Right lobe of liver (tissue), 6 donors: ENCODE data around the gene CELF4. TPM values are rescaled to one million over a fixed set of nuclear protein-coding genes. Genes with fewer than 3 reads are reported as not detected.

Experiments used
- ATAC-seq, 4 donors: fragments of 200-7000 bp; cut with Tn5 transposase; one replicate each; pipeline ENCODE4 v1.9.1; 2020; ENCODE audit warnings: mild to moderate bottlenecking in 4 of 4, moderate library complexity in 4 of 4
- DNase-seq, 3 donors: peaks; one replicate each; pipeline ENCODE4 v3.0.0-alpha.2; 2020
- H3K27ac ChIP-seq, 3 donors: fragments of 200-600 bp; one replicate each; pipeline ENCODE4 v1.8.0; 2022
- H3K27me3 ChIP-seq, 2 donors: fragments of 200-600 bp; one replicate each; pipeline ENCODE4 v1.8.0; 2022
- H3K36me3 ChIP-seq, 4 donors: fragments of 200-600 bp; sonication (generic) in 1 of 4; one replicate each; pipeline versions ENCODE4 v1.5.1 to v1.8.0; 2017 to 2022; ENCODE audit warnings: control low read depth in 1 of 4
- H3K4me1 ChIP-seq, 4 donors: fragments of 200-600 bp; sonication (generic) in 1 of 4; one replicate each; pipeline versions ENCODE4 v1.5.1 to v1.8.0; 2017 to 2022; ENCODE audit warnings: control low read depth in 1 of 4
- H3K4me3 ChIP-seq, 3 donors: fragments of 200-600 bp; one replicate each; pipeline ENCODE4 v1.8.0; 2022
- H3K9me3 ChIP-seq, 4 donors: fragments of 200-600 bp; sonication (generic) in 1 of 4; one replicate each; pipeline versions ENCODE4 v1.5.1 to v1.8.0; 2017 to 2022; ENCODE audit warnings: control low read depth in 1 of 4
- POLR2A ChIP-seq: fragments of 450-650 bp; IDR thresholded peaks from one replicate; pipeline ENCODE4 v1.6.1; 2017; ENCODE audit warnings: antibody characterized with exemption, mild to moderate bottlenecking
- WGBS: methylation state at CpG from one replicate; pipeline ENCODE4 v1.1.6; 2018; ENCODE audit warnings: low coverage, low lambda C conversion rate; ENCODE audit not compliant: insufficient coverage; ENCODE audit errors: missing lambda C conversion rate; 5-methylcytosine and 5-hydroxymethylcytosine counted together
- intact Hi-C, 2 donors: fragments of 100-400 bp; cut with DNase I; formaldehyde crosslinking; loops; one replicate each; pipeline versions ENCODE4 v1.11.2 to v1.14.1; 2022
- total RNA-seq, 6 experiments: library from RNA; depleted of rRNA in 2 of 6; stranded (reverse); fragments of >200 nt in 2 of 6; fragmentation: NEBNext Ultra II Directional in 3 of 6; extraction: Animal tissue kit (Norgen Biotek cat#: 25700) in 3 of 6; gene quantifications; one replicate each; pipeline versions ENCODE4 v1.1.0 to v1.2.4, GENCODE V29; 2016 to 2023
- TF ChIP-seq, protein P1 (sequence below), 4 donors: fragments of 200-600 bp in 3 of 4; fragments of 450-650 bp in 1 of 4; IDR thresholded peaks; one replicate each; pipeline versions ENCODE4 v1.5.1 to v1.8.0; 2016 to 2022; ENCODE audit warnings: antibody characterized with exemption in 4 of 4, mild to moderate bottlenecking in 2 of 4
- donor health status: DM: no; HTN: yes; CAD: no.
- donor health status: DM: no; HTN: no; CAD: no.
- donor health status: DM: no; HTN: no; CAD: no.
- donor health status: DM: no; HTN: yes; CAD: no.
- donor health status: DM: no; HTN: yes; CAD: no.

Gene CELF4
- total RNA-seq, 6 experiments from 2014 or later: 0.06 TPM; not detected in 5

DNA sequence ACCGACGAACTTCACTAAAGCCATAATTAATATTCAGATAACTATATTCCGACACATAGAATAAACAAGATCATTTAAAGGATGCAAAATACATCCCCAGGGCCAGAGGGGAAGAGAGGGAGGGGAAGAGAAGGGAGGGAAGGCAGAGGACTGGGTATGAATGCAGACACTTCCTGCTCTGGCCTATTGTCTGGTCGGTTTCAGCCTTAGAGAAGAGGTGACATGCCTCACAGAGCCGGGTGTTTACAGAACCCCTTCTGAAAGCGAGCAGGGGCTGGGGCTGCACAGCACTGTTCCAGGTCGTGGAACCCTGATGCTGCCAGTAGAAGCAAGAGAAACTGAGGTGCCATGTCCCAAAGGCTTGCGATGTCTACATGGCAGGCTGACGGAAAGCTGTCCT, 31.0 kb downstream of the CELF4 start:
- no peak for TF ChIP-seq POLR2A
- TF ChIP-seq, protein P1, sequence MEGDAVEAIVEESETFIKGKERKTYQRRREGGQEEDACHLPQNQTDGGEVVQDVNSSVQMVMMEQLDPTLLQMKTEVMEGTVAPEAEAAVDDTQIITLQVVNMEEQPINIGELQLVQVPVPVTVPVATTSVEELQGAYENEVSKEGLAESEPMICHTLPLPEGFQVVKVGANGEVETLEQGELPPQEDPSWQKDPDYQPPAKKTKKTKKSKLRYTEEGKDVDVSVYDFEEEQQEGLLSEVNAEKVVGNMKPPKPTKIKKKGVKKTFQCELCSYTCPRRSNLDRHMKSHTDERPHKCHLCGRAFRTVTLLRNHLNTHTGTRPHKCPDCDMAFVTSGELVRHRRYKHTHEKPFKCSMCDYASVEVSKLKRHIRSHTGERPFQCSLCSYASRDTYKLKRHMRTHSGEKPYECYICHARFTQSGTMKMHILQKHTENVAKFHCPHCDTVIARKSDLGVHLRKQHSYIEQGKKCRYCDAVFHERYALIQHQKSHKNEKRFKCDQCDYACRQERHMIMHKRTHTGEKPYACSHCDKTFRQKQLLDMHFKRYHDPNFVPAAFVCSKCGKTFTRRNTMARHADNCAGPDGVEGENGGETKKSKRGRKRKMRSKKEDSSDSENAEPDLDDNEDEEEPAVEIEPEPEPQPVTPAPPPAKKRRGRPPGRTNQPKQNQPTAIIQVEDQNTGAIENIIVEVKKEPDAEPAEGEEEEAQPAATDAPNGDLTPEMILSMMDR (IDR thresholded peaks at IDR 0.05): no peak
- intact Hi-C loops: loop anchor here (5.0 to 10.0 kb wide), 3 partner anchors 50 to 147 kb away; no protein-coding TSS in a partner anchor
- Histone ChIP-seq H3K27ac (no peak overlapping the region), H3K27me3 (peaks cover 0 to 12% of the 10 kb centered on the region in 2 donors), H3K4me1 (no peaks in the 10 kb centered on the region), H3K36me3 (no peaks in the 10 kb centered on the region), H3K9me3 (no peaks in the 10 kb centered on the region), H3K4me3 (no peak overlapping the region)
- WGBS: 37% methylated on average over 5 of the region's 9 CpGs
- ATAC-seq (no peak), DNase-seq (no peak)

DNA sequence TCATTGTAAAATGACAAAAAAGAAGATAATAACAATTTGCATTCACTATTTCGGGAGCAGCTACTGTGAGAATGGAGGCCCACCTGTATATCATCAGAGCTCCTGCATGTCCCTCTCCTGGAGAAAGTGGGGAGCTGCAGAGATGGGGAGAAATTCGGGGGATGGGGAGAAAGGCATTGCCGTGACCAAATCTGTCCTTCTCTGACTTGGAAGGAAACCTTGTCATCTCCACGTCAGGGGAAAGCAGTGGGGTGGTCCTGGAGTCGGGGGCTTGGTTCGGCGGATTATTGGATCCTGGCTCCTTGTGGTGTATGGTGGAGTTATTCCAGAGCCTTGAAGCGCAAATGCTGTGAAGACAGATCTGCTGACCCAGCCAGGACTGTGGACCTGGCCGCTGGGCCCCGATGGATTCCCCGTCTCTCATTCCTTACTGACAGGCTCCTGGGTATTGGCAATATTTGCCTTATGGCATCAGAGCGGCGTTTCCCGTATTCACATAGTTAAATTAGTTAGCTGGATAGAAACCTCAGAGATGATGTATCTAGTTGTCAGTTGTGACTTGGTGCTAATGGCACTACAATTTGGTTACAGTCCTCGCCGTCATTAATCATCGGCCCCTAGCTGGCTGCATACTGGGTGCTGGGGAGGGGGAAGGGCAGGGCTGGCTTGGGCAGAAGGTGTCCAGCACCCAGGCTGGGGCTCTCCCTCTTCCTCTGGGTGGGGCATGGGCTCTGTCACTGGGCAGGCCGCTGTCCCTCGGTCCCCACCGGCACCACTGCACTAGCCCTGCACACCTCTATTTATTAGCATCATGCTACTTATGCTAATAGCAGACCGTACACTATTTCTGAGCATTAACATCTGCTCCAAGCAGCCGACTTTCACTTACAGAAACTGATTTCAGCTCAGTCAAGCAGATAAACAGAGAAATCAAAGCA, 31.7 kb downstream of the CELF4 start:
- H3K27ac ChIP-seq: no peak overlapping the region
- H3K27me3 ChIP-seq: peaks cover 0 to 12% of the 10 kb centered on the region in 2 donors
- intact Hi-C loops: loop anchor here in 1 of 2 donors (10.0 kb wide), 1 partner anchor 49 kb away; no protein-coding TSS in a partner anchor
- no peak overlapping the region for H3K4me3 ChIP-seq
- no peaks in the 10 kb centered on the region for H3K4me1 ChIP-seq
- H3K9me3 ChIP-seq: no peaks in the 10 kb centered on the region
- DNase-seq (peak in 1 of 3 donors; percentile 35), ATAC-seq (no peak)
- WGBS: 30% methylated on average over 9 of the region's 22 CpGs
- TF ChIP-seq, protein P1 (IDR thresholded peaks at IDR 0.05): no peak
- TF ChIP-seq POLR2A: no peak
- no peaks in the 10 kb centered on the region for H3K36me3 ChIP-seq

- Histone ChIP-seq H3K9me3 (no peaks in the 10 kb centered on the region), H3K36me3 (no peaks in the 10 kb centered on the region), H3K27ac (no peak overlapping the region), H3K4me3 (no peak overlapping the region), H3K27me3 (peaks cover 0 to 2% of the 10 kb centered on the region in 2 donors), H3K4me1 (no peaks in the 10 kb centered on the region)
- WGBS: 25% methylated on average over 1 of the region's 9 CpGs
- intact Hi-C loops: loop anchor here in 1 of 2 donors (10.0 kb wide), 1 partner anchor 48 kb away; no protein-coding TSS in a partner anchor
- DNase-seq (peak in 1 of 3 donors; percentile 41), ATAC-seq (no peak)
- no peak for TF ChIP-seq POLR2A
- TF ChIP-seq, protein P1 (IDR thresholded peaks at IDR 0.05): no peak
Measured at GRCh38 chr18:37532917-37533316, 32.7 kb downstream of the CELF4 start.

DNA sequence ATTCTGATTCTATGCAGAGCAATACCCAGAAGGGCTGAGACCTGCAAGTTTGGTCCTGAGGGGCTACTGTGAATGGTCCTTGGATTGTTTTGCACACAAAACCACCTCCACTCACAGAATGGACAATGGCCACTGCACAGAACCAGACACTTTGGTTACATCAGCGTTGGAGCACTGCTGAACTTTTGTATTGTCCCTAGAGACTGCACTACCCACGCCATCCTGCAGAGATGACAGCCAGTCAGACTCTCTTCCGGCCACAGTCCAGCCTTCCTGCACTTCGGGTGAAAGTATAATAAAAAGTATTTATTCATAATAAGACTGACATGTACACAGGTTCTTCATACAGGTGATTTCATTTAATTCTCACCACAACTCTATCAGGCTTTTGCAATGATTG, 35.7 kb downstream of the CELF4 start:
- TF ChIP-seq POLR2A: no peak
- TF ChIP-seq, protein P1 (IDR thresholded peaks at IDR 0.05): no peak
- H3K9me3 ChIP-seq: no peaks in the 10 kb centered on the region
- no peaks in the 10 kb centered on the region for H3K4me1 ChIP-seq
- WGBS: 60% methylated on average over 1 of the region's 4 CpGs
- ATAC-seq (peak in 1 of 4 donors; percentile 37), DNase-seq (no peak)
- H3K36me3 ChIP-seq: no peaks in the 10 kb centered on the region
- H3K27me3 ChIP-seq: no peaks in the 10 kb centered on the region
- no peak overlapping the region for H3K4me3 ChIP-seq
- H3K27ac ChIP-seq: no peak overlapping the region
- intact Hi-C loops: loop anchor here in 1 of 2 donors (10.0 kb wide), 1 partner anchor 45 kb away; no protein-coding TSS in a partner anchor
